ENCODE data around the gene MATN3. TPM values are rescaled to one million over a fixed set of nuclear protein-coding genes. Genes with fewer than 3 reads are reported as not detected.

Gene MATN3
- total and polyA plus RNA-seq, 2 of the 13 experiments (the other 11 are each of a cell fraction or from before 2014, with no cell fraction given), result 36.1 to 208 TPM

DNA sequence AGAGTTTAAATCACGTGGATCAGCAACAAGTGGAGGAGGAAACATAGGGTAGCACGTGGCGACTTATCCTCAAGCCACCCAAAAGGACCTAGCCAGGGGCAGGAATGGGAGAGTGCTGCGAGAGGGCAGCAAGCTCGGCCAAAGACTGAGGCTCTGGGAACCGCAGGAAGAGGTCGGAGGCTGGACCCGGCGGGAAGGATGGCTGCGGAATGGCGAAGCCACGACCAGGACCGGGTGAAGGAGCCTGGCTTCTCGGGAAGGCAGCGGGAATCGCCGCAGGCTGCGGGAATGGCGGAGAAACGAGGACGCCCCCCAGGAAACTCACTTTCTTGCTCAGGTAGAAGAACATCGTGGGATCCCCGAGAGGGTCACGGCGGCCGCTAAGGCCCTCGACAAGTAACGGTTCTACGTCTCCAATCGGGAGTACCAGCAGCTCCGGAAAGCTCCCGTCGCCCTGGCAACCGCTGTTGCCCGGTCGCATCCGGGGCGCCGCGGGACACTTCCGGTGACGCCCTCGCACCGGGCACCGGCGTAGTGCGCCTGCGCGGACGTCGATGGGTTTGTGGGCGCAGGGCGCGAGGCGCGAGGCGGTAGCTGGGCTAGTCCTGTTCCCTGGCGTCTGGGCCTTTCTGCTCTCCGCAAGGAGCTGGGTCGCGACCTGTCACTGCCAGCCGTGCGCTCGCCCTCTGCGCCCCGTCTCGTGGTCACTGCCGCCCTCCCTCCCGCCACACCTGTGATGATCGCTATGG is 22.6 kb downstream of the MATN3 start, which contains the start of gene WDR35 (continued):
- TF ChIP-seq, protein P1, sequence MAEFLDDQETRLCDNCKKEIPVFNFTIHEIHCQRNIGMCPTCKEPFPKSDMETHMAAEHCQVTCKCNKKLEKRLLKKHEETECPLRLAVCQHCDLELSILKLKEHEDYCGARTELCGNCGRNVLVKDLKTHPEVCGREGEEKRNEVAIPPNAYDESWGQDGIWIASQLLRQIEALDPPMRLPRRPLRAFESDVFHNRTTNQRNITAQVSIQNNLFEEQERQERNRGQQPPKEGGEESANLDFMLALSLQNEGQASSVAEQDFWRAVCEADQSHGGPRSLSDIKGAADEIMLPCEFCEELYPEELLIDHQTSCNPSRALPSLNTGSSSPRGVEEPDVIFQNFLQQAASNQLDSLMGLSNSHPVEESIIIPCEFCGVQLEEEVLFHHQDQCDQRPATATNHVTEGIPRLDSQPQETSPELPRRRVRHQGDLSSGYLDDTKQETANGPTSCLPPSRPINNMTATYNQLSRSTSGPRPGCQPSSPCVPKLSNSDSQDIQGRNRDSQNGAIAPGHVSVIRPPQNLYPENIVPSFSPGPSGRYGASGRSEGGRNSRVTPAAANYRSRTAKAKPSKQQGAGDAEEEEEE (CRISPR knock-in tag; IDR thresholded peaks at IDR 0.05; ENCODE audit: borderline replicate concordance), result no peak
- TF ChIP-seq MZF1 (CRISPR knock-in tag; IDR thresholded peaks at IDR 0.05; ENCODE audit: borderline replicate concordance), result peak; percentile 93; the same call in 1 of the 2 replicates
- peak; percentile 94 for TF ChIP-seq IKZF4 (CRISPR knock-in tag; IDR thresholded peaks at IDR 0.05; ENCODE audit: borderline replicate concordance, low read depth, not compliant biosample characterization)
- TF ChIP-seq ZFP41 (CRISPR knock-in tag; IDR thresholded peaks at IDR 0.05; ENCODE audit: borderline replicate concordance), result 0 out of 2 replicates have a peak, but pooled peaks have one; percentile 73
- TF ChIP-seq, protein P2, sequence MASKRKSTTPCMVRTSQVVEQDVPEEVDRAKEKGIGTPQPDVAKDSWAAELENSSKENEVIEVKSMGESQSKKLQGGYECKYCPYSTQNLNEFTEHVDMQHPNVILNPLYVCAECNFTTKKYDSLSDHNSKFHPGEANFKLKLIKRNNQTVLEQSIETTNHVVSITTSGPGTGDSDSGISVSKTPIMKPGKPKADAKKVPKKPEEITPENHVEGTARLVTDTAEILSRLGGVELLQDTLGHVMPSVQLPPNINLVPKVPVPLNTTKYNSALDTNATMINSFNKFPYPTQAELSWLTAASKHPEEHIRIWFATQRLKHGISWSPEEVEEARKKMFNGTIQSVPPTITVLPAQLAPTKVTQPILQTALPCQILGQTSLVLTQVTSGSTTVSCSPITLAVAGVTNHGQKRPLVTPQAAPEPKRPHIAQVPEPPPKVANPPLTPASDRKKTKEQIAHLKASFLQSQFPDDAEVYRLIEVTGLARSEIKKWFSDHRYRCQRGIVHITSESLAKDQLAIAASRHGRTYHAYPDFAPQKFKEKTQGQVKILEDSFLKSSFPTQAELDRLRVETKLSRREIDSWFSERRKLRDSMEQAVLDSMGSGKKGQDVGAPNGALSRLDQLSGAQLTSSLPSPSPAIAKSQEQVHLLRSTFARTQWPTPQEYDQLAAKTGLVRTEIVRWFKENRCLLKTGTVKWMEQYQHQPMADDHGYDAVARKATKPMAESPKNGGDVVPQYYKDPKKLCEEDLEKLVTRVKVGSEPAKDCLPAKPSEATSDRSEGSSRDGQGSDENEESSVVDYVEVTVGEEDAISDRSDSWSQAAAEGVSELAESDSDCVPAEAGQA (IDR thresholded peaks at IDR 0.05; ENCODE audit: low read depth), result peak; percentile 68; the same call in 1 of the 2 replicates
- TF ChIP-seq, protein P2 (CRISPR knock-in tag; IDR thresholded peaks at IDR 0.05; ENCODE audit: borderline replicate concordance), result no peak
- peak; percentile 69; the same call in 1 of the 2 replicates for TF ChIP-seq AHR (CRISPR knock-in tag; IDR thresholded peaks at IDR 0.05)
- TF ChIP-seq, protein P3, sequence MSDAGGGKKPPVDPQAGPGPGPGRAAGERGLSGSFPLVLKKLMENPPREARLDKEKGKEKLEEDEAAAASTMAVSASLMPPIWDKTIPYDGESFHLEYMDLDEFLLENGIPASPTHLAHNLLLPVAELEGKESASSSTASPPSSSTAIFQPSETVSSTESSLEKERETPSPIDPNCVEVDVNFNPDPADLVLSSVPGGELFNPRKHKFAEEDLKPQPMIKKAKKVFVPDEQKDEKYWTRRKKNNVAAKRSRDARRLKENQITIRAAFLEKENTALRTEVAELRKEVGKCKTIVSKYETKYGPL (CRISPR knock-in tag; IDR thresholded peaks at IDR 0.05), result peak; percentile 59; the same call in 1 of the 2 replicates
- peak; percentile 94 for TF ChIP-seq AGO2 (optimal IDR thresholded peaks at IDR 0.05; ENCODE audit: low read depth, low read length)
- TF ChIP-seq, protein P4, sequence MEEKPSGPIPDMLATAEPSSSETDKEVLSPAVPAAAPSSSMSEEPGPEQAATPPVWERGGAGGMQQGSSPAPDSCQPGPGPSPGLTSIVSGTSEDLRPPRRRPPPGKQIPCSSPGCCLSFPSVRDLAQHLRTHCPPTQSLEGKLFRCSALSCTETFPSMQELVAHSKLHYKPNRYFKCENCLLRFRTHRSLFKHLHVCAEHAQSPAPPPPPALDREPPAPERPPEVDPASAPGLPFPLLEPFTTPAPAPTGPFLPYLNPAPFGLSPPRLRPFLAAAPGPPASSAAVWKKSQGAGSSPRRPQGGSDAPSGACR (CRISPR knock-in tag; IDR thresholded peaks at IDR 0.05), result peak; percentile 96
- TF ChIP-seq ZNF484 (CRISPR knock-in tag; IDR thresholded peaks at IDR 0.05; ENCODE audit: borderline replicate concordance, low read depth), result no peak
- TF ChIP-seq, protein P5, sequence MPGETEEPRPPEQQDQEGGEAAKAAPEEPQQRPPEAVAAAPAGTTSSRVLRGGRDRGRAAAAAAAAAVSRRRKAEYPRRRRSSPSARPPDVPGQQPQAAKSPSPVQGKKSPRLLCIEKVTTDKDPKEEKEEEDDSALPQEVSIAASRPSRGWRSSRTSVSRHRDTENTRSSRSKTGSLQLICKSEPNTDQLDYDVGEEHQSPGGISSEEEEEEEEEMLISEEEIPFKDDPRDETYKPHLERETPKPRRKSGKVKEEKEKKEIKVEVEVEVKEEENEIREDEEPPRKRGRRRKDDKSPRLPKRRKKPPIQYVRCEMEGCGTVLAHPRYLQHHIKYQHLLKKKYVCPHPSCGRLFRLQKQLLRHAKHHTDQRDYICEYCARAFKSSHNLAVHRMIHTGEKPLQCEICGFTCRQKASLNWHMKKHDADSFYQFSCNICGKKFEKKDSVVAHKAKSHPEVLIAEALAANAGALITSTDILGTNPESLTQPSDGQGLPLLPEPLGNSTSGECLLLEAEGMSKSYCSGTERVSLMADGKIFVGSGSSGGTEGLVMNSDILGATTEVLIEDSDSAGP (CRISPR knock-in tag; IDR thresholded peaks at IDR 0.05; ENCODE audit: borderline replicate concordance), result peak; percentile 97
- TF ChIP-seq RAD21 (CRISPR knock-in tag; IDR thresholded peaks at IDR 0.05), result peak; percentile 18; the same call in 1 of the 2 replicates
- TF ChIP-seq ZNF550 (CRISPR knock-in tag; IDR thresholded peaks at IDR 0.05; ENCODE audit: borderline replicate concordance), result peak; percentile 79; the same call in 1 of the 2 replicates
- TF ChIP-seq ZNF333 (CRISPR knock-in tag; IDR thresholded peaks at IDR 0.05; ENCODE audit: borderline replicate concordance), result peak; percentile 99
- peak; percentile 42 for TF ChIP-seq TAF15 (IDR thresholded peaks at IDR 0.05; ENCODE audit: low read depth, low read length, poor library complexity, severe bottlenecking)

Measured in HepG2 (cell line).